HFF-Myc (cell line): ENCODE data around the gene CORO2A.
"Not testable (repeated sequence)": the region's sequence is repeated elsewhere in the genome, so short reads cannot be mapped to it uniquely, and the experiment has no call there.

ENCODE experiments used
- DNase-seq: peaks from one replicate; pipeline ENCODE4 v3.0.0-alpha.2; 2011; ENCODE audit warnings: low read depth; ENCODE audit errors: extremely low read depth
- H3K4me3 ChIP-seq: replicated peaks from 2 replicates; pipeline ENCODE4 v1.5.1; 2011; ENCODE audit warnings: low read depth, mild to moderate bottlenecking, control low read depth, low read length
- TF ChIP-seq, protein P1 (sequence below): IDR thresholded peaks from 2 replicates; pipeline ENCODE4 v1.5.1; 2012; ENCODE audit warnings: mild to moderate bottlenecking, low read depth, low read length, control low read depth; ENCODE audit errors: missing control alignments

CORO2A gene

GRCh38 chr9:98132806-98133631, 59.4 kb downstream of the CORO2A start:
- DNase-seq = no peak
- no peak overlapping the region for H3K4me3 ChIP-seq
- TF ChIP-seq, protein P1, sequence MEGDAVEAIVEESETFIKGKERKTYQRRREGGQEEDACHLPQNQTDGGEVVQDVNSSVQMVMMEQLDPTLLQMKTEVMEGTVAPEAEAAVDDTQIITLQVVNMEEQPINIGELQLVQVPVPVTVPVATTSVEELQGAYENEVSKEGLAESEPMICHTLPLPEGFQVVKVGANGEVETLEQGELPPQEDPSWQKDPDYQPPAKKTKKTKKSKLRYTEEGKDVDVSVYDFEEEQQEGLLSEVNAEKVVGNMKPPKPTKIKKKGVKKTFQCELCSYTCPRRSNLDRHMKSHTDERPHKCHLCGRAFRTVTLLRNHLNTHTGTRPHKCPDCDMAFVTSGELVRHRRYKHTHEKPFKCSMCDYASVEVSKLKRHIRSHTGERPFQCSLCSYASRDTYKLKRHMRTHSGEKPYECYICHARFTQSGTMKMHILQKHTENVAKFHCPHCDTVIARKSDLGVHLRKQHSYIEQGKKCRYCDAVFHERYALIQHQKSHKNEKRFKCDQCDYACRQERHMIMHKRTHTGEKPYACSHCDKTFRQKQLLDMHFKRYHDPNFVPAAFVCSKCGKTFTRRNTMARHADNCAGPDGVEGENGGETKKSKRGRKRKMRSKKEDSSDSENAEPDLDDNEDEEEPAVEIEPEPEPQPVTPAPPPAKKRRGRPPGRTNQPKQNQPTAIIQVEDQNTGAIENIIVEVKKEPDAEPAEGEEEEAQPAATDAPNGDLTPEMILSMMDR = no peak

DNA sequence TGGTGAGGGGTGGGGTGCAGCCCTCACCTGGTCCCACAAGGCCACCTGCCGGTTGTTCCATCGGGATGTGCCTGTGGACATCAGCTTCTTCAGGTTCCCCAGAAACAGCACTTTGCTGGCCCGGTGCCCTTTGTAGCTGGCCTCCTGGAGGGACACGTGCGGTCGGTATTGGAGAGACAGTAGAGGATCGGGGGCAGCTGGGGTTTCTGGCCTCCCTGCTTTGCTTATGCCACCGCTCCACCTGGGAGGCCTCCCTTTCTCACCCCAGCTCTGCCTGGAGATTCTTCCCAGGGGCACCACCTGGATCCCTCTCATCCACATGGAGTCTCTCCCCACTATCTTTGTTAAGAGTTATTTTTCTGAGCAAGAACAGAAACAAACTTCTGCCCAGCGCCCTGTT, 60.3 kb downstream of the CORO2A start:
- TF ChIP-seq, protein P1 = no peak
- DNase-seq = no peak
- no peak overlapping the region for H3K4me3 ChIP-seq

DNA sequence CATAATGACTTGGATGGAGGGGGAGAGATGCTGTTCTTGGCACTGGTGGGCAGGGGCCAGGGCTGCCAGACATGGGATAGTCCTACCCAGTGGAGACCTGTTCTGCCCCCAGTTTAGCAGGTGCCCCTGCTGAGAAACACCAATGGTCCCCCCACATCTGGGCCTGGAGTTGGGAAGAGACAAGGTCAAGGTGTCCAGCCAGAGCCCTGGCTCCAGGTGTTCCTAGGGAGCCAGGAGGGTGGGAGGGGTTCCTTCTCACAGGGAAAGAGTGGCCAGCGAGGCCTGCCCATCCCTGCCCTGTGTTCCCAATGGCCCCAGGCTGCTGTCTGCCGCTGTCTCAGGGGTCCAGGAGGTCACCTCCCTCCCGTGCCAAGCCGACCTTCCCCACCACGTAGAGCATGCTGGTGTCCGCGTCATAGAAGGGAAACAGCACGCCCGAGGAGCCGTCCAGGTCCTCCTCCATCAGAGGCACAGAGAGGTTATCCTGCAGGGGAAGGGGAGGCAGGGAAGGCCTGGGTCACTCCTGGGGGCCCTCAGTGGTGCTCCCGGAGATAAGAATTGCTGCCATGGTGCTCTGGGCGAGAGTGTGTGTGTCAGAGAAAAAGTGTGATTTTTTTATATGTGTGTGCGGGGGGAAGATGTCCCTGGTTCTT, 61.7 kb downstream of the CORO2A start:
- no peak for DNase-seq
- TF ChIP-seq, protein P1 = no peak
- no peak overlapping the region for H3K4me3 ChIP-seq

DNA sequence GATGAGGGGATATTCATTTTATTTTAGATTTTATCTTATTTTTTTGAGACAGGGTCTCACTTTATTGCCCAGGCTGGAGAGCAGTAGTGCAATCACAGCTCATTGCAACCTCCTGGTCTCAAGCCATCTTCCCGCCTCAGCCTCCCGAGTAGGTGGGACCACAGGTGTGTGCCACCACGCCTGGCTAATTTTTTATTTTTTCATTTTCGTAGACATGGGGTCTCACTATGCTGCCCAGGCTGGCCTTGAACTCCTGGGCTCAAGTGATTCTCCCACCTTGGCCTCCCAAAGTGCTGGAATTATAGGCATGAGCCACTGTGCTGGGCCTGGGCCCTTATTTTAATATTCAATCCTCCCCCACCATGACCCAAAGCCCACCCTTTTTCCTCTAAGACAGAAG, 62.4 kb downstream of the CORO2A start:
- not testable (repeated sequence) for DNase-seq, H3K4me3 ChIP-seq

DNA sequence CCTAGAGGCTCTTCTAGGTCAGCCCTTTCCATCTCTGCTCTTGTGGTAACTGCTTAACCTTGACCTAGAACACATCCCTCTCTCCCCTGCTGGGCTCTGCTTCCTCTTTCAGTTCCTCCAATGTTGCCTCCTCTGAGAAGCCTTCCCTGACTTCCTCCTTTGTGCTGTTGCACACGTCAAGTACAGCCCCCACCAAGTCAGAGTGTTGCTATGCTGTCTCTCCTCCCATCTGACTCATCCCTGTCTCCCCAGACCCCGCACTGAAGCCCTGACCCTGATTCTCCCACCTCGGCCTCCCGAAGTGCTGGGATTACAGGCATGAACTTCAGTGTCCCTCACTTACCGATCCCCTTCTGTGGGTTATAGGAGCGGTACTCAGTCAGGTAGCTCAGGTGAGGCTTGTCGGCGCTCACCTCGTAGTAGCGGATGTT, 63.0 kb downstream of the CORO2A start:
- no peak for DNase-seq

DNA sequence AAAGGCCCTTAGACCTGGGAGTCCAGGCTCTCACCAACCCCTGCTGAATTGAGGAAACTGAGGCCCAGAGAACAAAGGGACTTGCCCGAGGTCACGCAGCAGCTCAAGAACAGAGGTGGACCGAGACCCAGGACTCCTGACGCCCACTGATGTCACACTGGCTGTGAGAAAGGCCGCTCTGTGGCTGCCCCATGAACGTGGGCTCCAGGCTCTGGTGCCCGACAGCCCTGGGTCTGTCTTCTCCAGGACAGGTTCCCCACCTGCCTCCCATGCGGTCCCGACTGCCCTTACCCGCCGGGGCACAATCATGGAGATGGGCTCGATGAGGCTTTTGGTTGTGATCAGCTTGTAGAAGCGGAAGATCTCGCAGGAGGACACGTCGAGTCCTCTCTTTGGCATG, 64.1 kb downstream of the CORO2A start:
- no peak overlapping the region for H3K4me3 ChIP-seq
- TF ChIP-seq, protein P1 = no peak
- DNase-seq = no peak

More for the DNA sequence above, 63.0 kb downstream of the CORO2A start:
- no peak overlapping the region for H3K4me3 ChIP-seq
- TF ChIP-seq, protein P1 = no peak

DNA sequence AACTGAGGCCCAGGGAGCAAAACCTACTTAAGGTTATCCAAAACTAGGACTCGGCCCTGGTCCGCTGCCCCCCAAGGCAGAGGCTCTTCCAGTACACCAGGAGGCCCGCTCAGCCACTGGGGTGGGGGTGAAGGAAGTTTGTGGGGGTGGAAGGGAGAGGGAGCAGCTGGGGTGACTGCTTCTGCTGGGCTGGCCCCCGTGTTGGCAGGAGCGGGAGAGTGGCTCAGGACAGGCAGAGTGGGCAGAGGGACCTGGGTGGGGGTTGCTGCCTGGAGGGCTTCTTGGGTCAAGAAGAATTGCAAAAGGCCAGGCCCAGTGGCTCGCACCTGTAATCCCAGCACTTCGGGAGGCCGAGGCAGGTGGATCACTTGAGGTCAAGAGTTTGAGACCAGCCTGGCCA, 65.2 kb downstream of the CORO2A start:
- no peak for DNase-seq

More for the DNA sequence above, 65.2 kb downstream of the CORO2A start:
- no peak overlapping the region for H3K4me3 ChIP-seq
- TF ChIP-seq, protein P1 = no peak
